Fibroblast of lung (primary cell): ENCODE data around the gene SETBP1. TPM values are rescaled to one million over a fixed set of nuclear protein-coding genes. Genes with fewer than 3 reads are reported as not detected.
"Not testable (repeated sequence)": the region's sequence is repeated elsewhere in the genome, so short reads cannot be mapped to it uniquely, and the experiment has no call there.

Experiments used
- DNase-seq, 2 donors: peaks; one replicate each; pipeline versions ENCODE4 v3.0.0 to v3.0.0-alpha.2; 2010; ENCODE audit warnings: low read depth in 2 of 2
- H2AFZ ChIP-seq: 2 replicates; pipeline ENCODE4 v1.5.1; 2012; ENCODE audit warnings: low read length, control low read depth, inconsistent platforms
- H3K27ac ChIP-seq: 2 replicates; pipeline ENCODE4 v1.5.1; 2011; ENCODE audit warnings: low read length, control low read depth; ENCODE audit not compliant: insufficient read depth
- H3K27me3 ChIP-seq: 2 replicates; pipeline ENCODE4 v1.5.1; 2011; ENCODE audit warnings: mild to moderate bottlenecking, low read length; ENCODE audit not compliant: control insufficient read depth, insufficient read depth
- H3K36me3 ChIP-seq: 2 replicates; pipeline ENCODE4 v1.5.1; 2011; ENCODE audit warnings: low read length; ENCODE audit not compliant: control insufficient read depth, insufficient read depth
- H3K4me1 ChIP-seq: 2 replicates; pipeline ENCODE4 v1.5.1; 2011; ENCODE audit warnings: low read length; ENCODE audit not compliant: control insufficient read depth, insufficient read depth; ENCODE audit errors: extremely low read depth
- H3K4me2 ChIP-seq: 2 replicates; pipeline ENCODE4 v1.5.1; 2011; ENCODE audit warnings: low read length, control low read depth; ENCODE audit not compliant: insufficient read depth; ENCODE audit errors: extremely low read depth
- H3K4me3 ChIP-seq, 4 experiments: fragments of 200-600 bp in 1 of 4; sonication (generic) in 1 of 4; replicated peaks in 1 of 4; 2 replicates each; pipeline ENCODE4 v1.5.1; 2011 to 2016; ENCODE audit warnings: low read length in 4 of 4, low read depth in 3 of 4, mild to moderate bottlenecking in 3 of 4, control low read depth in 2 of 4, inconsistent platforms in 1 of 4, mixed read lengths in 1 of 4; ENCODE audit not compliant: insufficient read depth in 1 of 4; ENCODE audit errors: control extremely low read depth in 1 of 4
- H3K79me2 ChIP-seq: 2 replicates; pipeline ENCODE4 v1.5.1; 2012; ENCODE audit warnings: mild to moderate bottlenecking, low read length, inconsistent platforms; ENCODE audit not compliant: control insufficient read depth, insufficient read depth
- H3K9ac ChIP-seq: 2 replicates; pipeline ENCODE4 v1.5.1; 2011; ENCODE audit warnings: mild to moderate bottlenecking, low read length, control low read depth; ENCODE audit not compliant: insufficient read depth
- H3K9me3 ChIP-seq: 2 replicates; pipeline ENCODE4 v1.5.1; 2012; ENCODE audit warnings: low read depth, low read length; ENCODE audit not compliant: control insufficient read depth, insufficient read depth
- H4K20me1 ChIP-seq: 2 replicates; pipeline ENCODE4 v1.5.1; 2011; ENCODE audit warnings: low read length; ENCODE audit not compliant: control insufficient read depth, insufficient read depth; ENCODE audit errors: extremely low read depth
- CTCF ChIP-seq, 2 donors: IDR thresholded peaks in 1 of 2; conservative IDR thresholded peaks in 1 of 2; 1 replicate in 1 of 2; 2 replicates in 1 of 2; pipeline ENCODE4 v1.5.1; 2011 to 2012; ENCODE audit warnings: low read length in 2 of 2, control low read depth in 1 of 2, inconsistent platforms in 1 of 2, low read depth in 1 of 2, mild to moderate bottlenecking in 1 of 2
- EZH2 ChIP-seq: IDR thresholded peaks from 2 replicates; pipeline ENCODE4 v1.5.1; 2012; ENCODE audit warnings: low read length, control low read depth, mild to moderate bottlenecking; ENCODE audit errors: missing control alignments
- polyA plus RNA-seq, 2 donors: library from polyadenylated mRNA; depleted of rRNA in 1 of 2; stranded (reverse) in 1 of 2; unstranded in 1 of 2; fragments of >200 nt; gene quantifications; 2 replicates each; pipeline ENCODE4 v1.2.1, GENCODE V29; 2011 to 2012; ENCODE audit warnings: missing spikeins in 1 of 2
- total RNA-seq: library from RNA; depleted of rRNA; stranded (reverse); fragments of >200 nt; gene quantifications from 2 replicates; pipeline ENCODE4 v1.2.1, GENCODE V29; 2014

The SETBP1 gene
- total and polyA plus RNA-seq, 2 donors (not counting 1 experiment from before 2014, with no cell fraction given), result 4.5 to 5.4 TPM

- H3K79me2 ChIP-seq, result no peaks in the 10 kb centered on the region
- TF ChIP-seq CTCF (conservative IDR thresholded peaks at IDR 0.05 in 1 of 2, IDR thresholded peaks at IDR 0.05 in 1 of 2; ENCODE audit: low read depth in 1 of 2, low read length in 2 of 2), result no peak
- TF ChIP-seq EZH2, result no peak
- no peak overlapping the region for H3K9ac ChIP-seq
- no peaks in the 10 kb centered on the region for H3K9me3 ChIP-seq
- no peak overlapping the region for H3K4me3 ChIP-seq
- H2AFZ ChIP-seq, result no peak overlapping the region
- no peak overlapping the region for H3K27ac ChIP-seq
- no peaks in the 10 kb centered on the region for H4K20me1 ChIP-seq
- no peaks in the 10 kb centered on the region for H3K27me3 ChIP-seq
- H3K36me3 ChIP-seq, result no peaks in the 10 kb centered on the region
- peak overlapping the region; percentile 7 for H3K4me2 ChIP-seq
- H3K4me1 ChIP-seq, result peaks cover 6% of the 10 kb centered on the region
- DNase-seq, result no peak
These were observed 119.3 kb downstream of the SETBP1 start for GRCh38 chr18:44799907-44800421.

GRCh38 chr18:44800766-44801165 is 120.1 kb downstream of the SETBP1 start:
- not testable (repeated sequence) for DNase-seq, H3K79me2 ChIP-seq, H3K27me3 ChIP-seq, H3K4me1 ChIP-seq, H3K36me3 ChIP-seq, H3K9me3 ChIP-seq, H3K4me2 ChIP-seq, H4K20me1 ChIP-seq, H3K4me3 ChIP-seq, H2AFZ ChIP-seq, H3K27ac ChIP-seq, H3K9ac ChIP-seq

GRCh38 chr18:44801781-44802180 is 121.1 kb downstream of the SETBP1 start:
- no peaks in the 10 kb centered on the region for H4K20me1 ChIP-seq
- H2AFZ ChIP-seq, result no peak overlapping the region
- H3K9me3 ChIP-seq, result no peaks in the 10 kb centered on the region
- H3K79me2 ChIP-seq, result no peaks in the 10 kb centered on the region
- peaks cover 6% of the 10 kb centered on the region for H3K4me1 ChIP-seq
- no peaks in the 10 kb centered on the region for H3K36me3 ChIP-seq
- H3K27ac ChIP-seq, result no peak overlapping the region
- no peak for DNase-seq
- TF ChIP-seq EZH2 (no peak), CTCF (conservative IDR thresholded peaks at IDR 0.05 in 1 of 2, IDR thresholded peaks at IDR 0.05 in 1 of 2; ENCODE audit: low read depth in 1 of 2, low read length in 2 of 2) (no peak)
- no peaks in the 10 kb centered on the region for H3K27me3 ChIP-seq
- no peak overlapping the region for H3K4me3 ChIP-seq
- no peak overlapping the region for H3K4me2 ChIP-seq
- H3K9ac ChIP-seq, result no peak overlapping the region
